Common myeloid progenitor, CD34-positive (primary cell): ENCODE results near the gene LELP1. TPM values are rescaled to one million over a fixed set of nuclear protein-coding genes. Genes with fewer than 3 reads are reported as not detected.
"Not testable (repeated sequence)": the region's sequence is repeated elsewhere in the genome, so short reads cannot be mapped to it uniquely, and the experiment has no call there.

Experiments
- CTCF ChIA-PET: fragments of 350-600 bp; sonication (Branson Sonifier 250); formaldehyde crosslinking; loops from one replicate; lab custom pipeline; 2021; ENCODE audit warnings: antibody characterized with exemption; lab: Charles Lee
- POLR2A ChIA-PET: fragments of 350-600 bp; sonication (Branson Sonifier 250); formaldehyde crosslinking; loops from one replicate; lab custom pipeline; 2021; ENCODE audit warnings: antibody characterized with exemption; lab: Charles Lee
- DNase-seq, 3 donors: peaks; one replicate each; pipeline versions ENCODE4 v3.0.0 to v3.0.0-alpha.2; 2013
- H3K27ac ChIP-seq, 2 experiments: 1 replicate in 1 of 2; 2 replicates in 1 of 2; pipeline ENCODE4 v1.7.0; 2013; ENCODE audit warnings: inconsistent platforms in 2 of 2, low read length in 2 of 2, mild to moderate bottlenecking in 2 of 2, low read depth in 1 of 2, moderate library complexity in 1 of 2; ENCODE audit not compliant: severe bottlenecking in 2 of 2, insufficient read depth in 1 of 2, poor library complexity in 1 of 2
- H3K27me3 ChIP-seq, 5 experiments: replicated peaks in 2 of 5; 1 replicate in 3 of 5; 2 replicates in 2 of 5; pipeline versions ENCODE4 v1.6.1 to v1.7.0; 2013; ENCODE audit warnings: low read length in 4 of 5, mild to moderate bottlenecking in 2 of 5, moderate library complexity in 2 of 5, inconsistent platforms in 1 of 5; ENCODE audit not compliant: insufficient read depth in 5 of 5, control insufficient read depth in 4 of 5
- H3K36me3 ChIP-seq, 4 experiments: 1 replicate in 2 of 4; 2 replicates in 2 of 4; pipeline versions ENCODE4 v1.6.1 to v1.7.0; 2013; ENCODE audit warnings: low read length in 3 of 4, control low read depth in 1 of 4, mild to moderate bottlenecking in 1 of 4; ENCODE audit not compliant: control insufficient read depth in 4 of 4, insufficient read depth in 4 of 4
- H3K4me1 ChIP-seq, 4 experiments: 1 replicate in 3 of 4; 2 replicates in 1 of 4; pipeline versions ENCODE4 v1.6.1 to v1.7.1; 2013; ENCODE audit warnings: low read length in 3 of 4, mild to moderate bottlenecking in 3 of 4, control low read depth in 1 of 4, inconsistent platforms in 1 of 4, moderate library complexity in 1 of 4; ENCODE audit not compliant: control insufficient read depth in 4 of 4, insufficient read depth in 4 of 4; ENCODE audit errors: control extremely low read depth in 1 of 4
- H3K4me3 ChIP-seq, 7 experiments: 1 replicate in 4 of 7; 2 replicates in 3 of 7; pipeline versions ENCODE4 v1.5.1 to v1.7.0; 2013; ENCODE audit warnings: mild to moderate bottlenecking in 7 of 7, low read length in 6 of 7, moderate library complexity in 6 of 7, inconsistent platforms in 2 of 7, low read depth in 2 of 7, control low read depth in 1 of 7; ENCODE audit not compliant: insufficient read depth in 4 of 7, control insufficient read depth in 1 of 7; ENCODE audit errors: extremely low read depth in 1 of 7
- H3K9me3 ChIP-seq, 5 experiments: 1 replicate in 4 of 5; 2 replicates in 1 of 5; pipeline versions ENCODE4 v1.6.1 to v1.7.1; 2013; ENCODE audit warnings: low read length in 4 of 5, mild to moderate bottlenecking in 2 of 5, inconsistent platforms in 1 of 5, low read depth in 1 of 5, moderate library complexity in 1 of 5; ENCODE audit not compliant: control insufficient read depth in 4 of 5, insufficient read depth in 2 of 5; ENCODE audit errors: control extremely low read depth in 1 of 5
- WGBS: methylation state at CpG from one replicate; pipeline ENCODE4 v1.1.5; 2013; ENCODE audit not compliant: insufficient coverage; 5-methylcytosine and 5-hydroxymethylcytosine counted together
- polyA plus RNA-seq: library from polyadenylated mRNA; unstranded; fragments of 120-200 nt; gene quantifications from one replicate; pipeline ENCODE4 v1.2.1, GENCODE V29; 2013

Gene LELP1
- polyA plus RNA-seq: not detected

DNA sequence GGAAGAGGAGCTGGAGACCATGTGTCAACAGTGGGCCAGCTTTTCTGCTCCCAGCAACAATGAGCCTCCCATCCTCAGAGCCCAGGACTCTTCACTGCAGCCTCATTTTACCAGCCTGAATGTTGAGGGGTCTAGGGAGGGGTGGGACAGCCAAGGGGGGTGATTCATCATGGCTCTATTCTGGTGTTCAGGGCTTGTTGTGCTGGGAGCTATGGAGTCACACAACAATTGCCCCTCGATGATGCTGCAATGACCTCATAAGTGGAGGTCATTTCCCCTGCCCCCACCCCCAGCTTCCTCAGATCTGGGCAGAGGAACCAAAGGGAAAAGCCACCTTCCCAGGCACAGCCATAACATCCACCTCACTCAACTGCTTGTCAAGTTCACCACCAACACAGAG is at the start of gene LELP1:
Gene LELP1 (plus strand): TSS at position 301 of the 400 bp plus-strand sequence. CDS start 1,278 bp downstream, outside the sequence.
- CTCF ChIA-PET: no interaction called here
- no peak for DNase-seq
- no peak within 1 kb of the TSS for H3K27ac ChIP-seq
- H3K27me3 ChIP-seq: peaks cover 0 to 11% (median 2%) of the 10 kb centered on the region in 5 experiments
- POLR2A ChIA-PET: no interaction called here
- no peaks in the 10 kb centered on the region for H3K4me1 ChIP-seq
- H3K9me3 ChIP-seq: no peaks in the 10 kb centered on the region
- H3K36me3 ChIP-seq: no peaks in the 10 kb centered on the region
- H3K4me3 ChIP-seq: no peak within 1 kb of the TSS
- no CpG with 5 or more reads among the region's 1 CpG for WGBS

GRCh38 chr1:153155541-153155940 is 47.7 kb upstream of the LELP1 start:
- ChIA-PET CTCF (interaction anchor here (0.9 kb wide), 1 partner anchor 37 kb away, joined by 3 read pairs; no protein-coding TSS in a partner anchor), POLR2A (no interaction called here)
- WGBS: 80% methylated on average over 1 of the region's 2 CpGs
- DNase-seq: no peak
- Histone ChIP-seq H3K4me3 (no peak overlapping the region), H3K27ac (no peak overlapping the region), H3K27me3 (peaks cover 0 to 6% (median 0%) of the 10 kb centered on the region in 5 experiments), H3K36me3 (no peaks in the 10 kb centered on the region), H3K4me1 (no peaks in the 10 kb centered on the region), H3K9me3 (peaks cover 0 to 15% (median 7%) of the 10 kb centered on the region in 5 experiments)

DNA sequence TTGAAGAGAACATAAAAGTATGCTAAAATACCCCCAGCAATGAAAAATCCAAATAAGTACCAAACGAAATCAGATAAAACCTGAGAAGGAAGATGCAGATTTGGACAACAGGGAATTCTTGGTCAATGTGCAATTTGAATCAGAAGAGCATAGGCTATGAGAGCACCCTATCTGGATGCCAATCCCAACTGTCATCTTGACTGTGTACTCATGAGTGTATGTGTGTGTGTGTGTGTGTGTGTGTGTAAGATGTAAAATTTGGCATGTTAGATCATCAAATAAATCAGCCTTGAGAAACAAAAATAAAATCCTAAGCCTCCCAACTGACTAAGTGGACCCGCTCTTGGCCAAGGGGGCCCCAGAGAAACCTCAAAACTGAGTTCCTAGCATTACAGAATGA is 34.5 kb upstream of the LELP1 start:
- 100% methylated on average over 1 of the region's 2 CpGs for WGBS
- CTCF ChIA-PET: no interaction called here

DNA sequence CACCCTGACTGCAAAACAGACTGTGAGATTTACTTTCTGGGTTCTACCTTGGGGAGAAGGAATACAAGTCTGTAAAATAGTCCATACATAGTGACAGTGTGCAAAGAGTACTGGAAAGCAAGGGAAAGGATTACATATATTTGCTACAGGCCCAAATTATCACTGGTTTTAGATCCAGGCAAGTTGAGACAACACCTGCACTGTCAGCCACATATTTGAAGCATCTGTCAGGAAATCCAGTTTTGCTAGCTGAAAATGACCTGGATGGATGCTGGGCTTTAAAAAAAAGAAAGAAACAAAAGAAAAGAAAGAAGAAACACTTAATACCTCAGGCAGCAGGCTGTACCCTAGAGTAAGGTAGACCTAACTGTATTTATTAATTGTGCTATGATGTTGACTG is 28.6 kb upstream of the LELP1 start:
- ChIA-PET POLR2A (no interaction called here), CTCF (no interaction called here)
- Histone ChIP-seq H3K9me3 (peaks cover 0 to 2% (median 0%) of the 10 kb centered on the region in 5 experiments), H3K4me3 (no peak overlapping the region), H3K27me3 (peaks cover 3 to 24% (median 3%) of the 10 kb centered on the region in 5 experiments), H3K27ac (no peak overlapping the region), H3K36me3 (no peaks in the 10 kb centered on the region), H3K4me1 (no peaks in the 10 kb centered on the region)
- DNase-seq: no peak

More for the DNA sequence above, 34.5 kb upstream of the LELP1 start:
- Histone ChIP-seq H3K27ac (no peak overlapping the region), H3K36me3 (no peaks in the 10 kb centered on the region), H3K4me3 (no peak overlapping the region), H3K4me1 (no peaks in the 10 kb centered on the region), H3K27me3 (peaks cover 0 to 23% (median 6%) of the 10 kb centered on the region in 5 experiments), H3K9me3 (peaks cover 0 to 2% (median 0%) of the 10 kb centered on the region in 5 experiments)
- POLR2A ChIA-PET: no interaction called here
- no peak for DNase-seq

DNA sequence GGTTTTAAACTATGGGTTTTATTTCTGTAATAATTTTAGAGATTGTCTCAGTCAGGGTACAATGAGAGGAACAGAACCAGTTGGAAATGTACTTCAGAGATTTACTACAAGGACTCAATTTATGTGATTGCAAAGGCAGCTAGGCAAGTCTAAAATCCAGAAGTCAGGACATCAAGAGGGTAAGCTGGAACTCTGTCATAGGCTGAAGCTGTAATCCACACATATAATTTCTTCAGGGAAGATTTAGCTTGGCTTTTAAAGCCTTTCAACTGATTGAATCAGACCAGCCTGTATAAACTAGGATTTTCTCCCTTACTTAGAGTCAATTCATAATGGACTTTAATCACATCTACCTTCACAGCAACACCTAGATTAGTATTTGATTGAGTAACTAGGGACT is 24.3 kb upstream of the LELP1 start:
- CTCF ChIA-PET: no interaction called here
- Histone ChIP-seq H3K27ac (no peak overlapping the region), H3K27me3 (peaks cover 3 to 35% (median 6%) of the 10 kb centered on the region in 5 experiments), H3K4me1 (no peaks in the 10 kb centered on the region), H3K9me3 (no peaks in the 10 kb centered on the region), H3K4me3 (no peak overlapping the region), H3K36me3 (no peaks in the 10 kb centered on the region)
- DNase-seq: no peak
- POLR2A ChIA-PET: no interaction called here

DNA sequence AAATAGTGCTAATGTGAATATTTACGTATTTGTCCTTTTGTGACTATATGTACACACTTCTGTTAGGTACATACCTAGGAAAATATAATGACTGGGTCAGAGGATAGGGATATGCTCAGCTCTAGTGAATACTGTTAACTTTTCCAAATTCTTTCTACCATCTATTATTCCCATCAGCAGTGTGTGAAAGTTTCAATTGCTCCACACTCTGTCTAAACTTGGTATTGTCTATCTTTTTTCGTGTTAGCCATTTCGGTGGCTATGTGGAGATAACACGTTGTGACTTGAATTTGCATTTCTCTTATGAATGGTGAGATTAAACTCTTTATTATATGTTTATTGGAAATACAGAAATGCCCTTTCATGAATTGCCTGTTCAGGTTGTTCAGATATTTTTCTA is 22.7 kb upstream of the LELP1 start:
- Histone ChIP-seq H3K36me3 (no peaks in the 10 kb centered on the region), H3K27me3 (peaks cover 0 to 29% (median 4%) of the 10 kb centered on the region in 5 experiments), H3K4me3 (no peak overlapping the region), H3K9me3 (no peaks in the 10 kb centered on the region), H3K27ac (no peak overlapping the region), H3K4me1 (no peaks in the 10 kb centered on the region)
- POLR2A ChIA-PET: no interaction called here
- CTCF ChIA-PET: no interaction called here
- WGBS: no CpG with 5 or more reads among the region's 4 CpGs
- DNase-seq: no peak

- H3K9me3 ChIP-seq, DNase-seq, CTCF ChIA-PET, H3K27ac ChIP-seq, H3K36me3 ChIP-seq, H3K4me1 ChIP-seq, POLR2A ChIA-PET, H3K4me3 ChIP-seq: not testable (repeated sequence)
- peaks cover 0 to 13% (median under 1%) of the 10 kb centered on the region in 5 experiments for H3K27me3 ChIP-seq
- WGBS: 79% methylated on average over 4 of the region's 4 CpGs
Observed at GRCh38 chr1:153188301-153188700, 14.9 kb upstream of the LELP1 start.
